ENCODE data around the gene PRG3.
"Not testable (repeated sequence)": the region's sequence is repeated elsewhere in the genome, so short reads cannot be mapped to it uniquely, and the experiment has no call there.

PRG3 gene

DNA sequence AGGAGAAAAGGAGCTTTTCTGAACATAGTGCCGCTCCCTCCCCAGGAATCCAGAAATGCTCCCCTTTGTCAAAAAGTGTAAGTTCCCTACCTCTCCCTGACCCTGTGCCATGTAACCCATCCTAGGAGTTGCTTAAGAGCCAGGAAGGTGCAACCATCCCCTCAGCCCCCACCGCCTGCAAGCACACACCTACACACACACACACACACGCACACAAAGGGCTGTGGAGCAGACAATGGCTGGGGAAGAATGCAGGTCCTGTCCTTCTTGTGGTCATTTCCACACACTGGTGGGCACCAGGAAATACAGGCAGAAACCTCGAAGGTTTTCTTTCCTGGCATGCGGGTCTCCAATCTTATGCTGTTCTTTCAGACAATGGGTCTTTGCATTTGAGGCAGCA is 41.6 kb downstream of the PRG3 start:
- DNase-seq (ENCODE audit: low spot score) = no peak
- Histone ChIP-seq H3K4me3 (no peak overlapping the region), H3K27ac (no peak overlapping the region)
- no peak for TF ChIP-seq CTCF (IDR thresholded peaks at IDR 0.05)

- TF ChIP-seq CTCF (IDR thresholded peaks at IDR 0.05) = no peak
- no peak within 1 kb of the TSS for H3K4me3 ChIP-seq
- no peak within 1 kb of the TSS for H3K27ac ChIP-seq
- no peak for DNase-seq (ENCODE audit: low spot score)
Observed at GRCh38 chr11:57338142-57338541, 42.8 kb downstream of the PRG3 start, which contains the start of gene P2RX3. Gene P2RX3 (plus strand): TSS chr11:57338352. CDS start chr11:57338551, 199 bp downstream.

DNA sequence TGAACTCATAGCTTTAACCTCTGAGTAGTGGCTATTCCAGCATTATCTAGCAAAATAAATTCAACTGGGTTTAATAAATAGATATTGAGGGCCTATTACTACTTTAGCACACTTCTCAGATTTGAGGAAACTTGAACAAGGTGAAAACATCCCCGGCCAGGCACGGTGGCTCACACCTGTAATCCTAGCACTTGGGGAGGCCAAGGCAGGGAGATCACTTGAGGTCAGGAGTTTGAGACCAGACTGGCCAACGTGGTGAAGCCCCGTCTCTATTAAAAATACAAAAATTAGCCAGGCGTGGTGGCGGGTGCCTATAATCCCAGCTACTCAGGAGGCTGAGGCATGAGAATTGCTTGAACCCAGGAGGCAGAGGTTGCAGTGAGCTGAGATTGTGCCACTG is 44.1 kb downstream of the PRG3 start:
- not testable (repeated sequence) for DNase-seq (ENCODE audit: low spot score); H3K27ac ChIP-seq; H3K4me3 ChIP-seq

DNA sequence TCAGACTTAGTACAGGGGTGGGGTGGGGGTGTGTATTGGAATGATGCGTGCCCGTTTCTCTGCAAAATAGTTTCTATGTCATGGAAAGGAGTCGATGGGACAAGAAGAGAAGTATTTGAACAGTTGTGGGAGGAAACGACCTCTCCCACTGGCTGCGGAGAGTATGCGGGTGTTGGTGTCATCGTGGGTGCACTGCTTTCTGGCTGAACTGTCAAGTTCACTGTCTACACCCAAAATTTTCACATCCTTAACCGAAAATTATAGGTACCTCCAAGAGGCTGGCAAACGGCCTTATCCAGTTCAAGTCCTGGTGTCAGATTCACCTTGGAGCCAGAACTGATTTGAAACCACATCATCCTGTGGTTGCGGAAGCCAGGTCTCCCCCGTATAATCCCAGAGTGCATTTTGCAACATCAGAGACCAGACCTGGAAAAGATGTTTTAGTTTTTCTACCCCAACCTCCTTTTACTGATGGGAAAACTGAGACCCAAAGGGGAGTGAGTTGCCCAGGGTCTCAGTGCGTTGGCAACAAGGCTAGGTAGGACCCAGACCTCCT is 44.8 kb downstream of the PRG3 start:
- Histone ChIP-seq H3K4me3 (peak overlapping the region; percentile 97), H3K27ac (peak overlapping the region; percentile 83 to 97)
- no peak for TF ChIP-seq CTCF (IDR thresholded peaks at IDR 0.05)
- no peak for DNase-seq (ENCODE audit: low spot score)

- peak; percentile 90 for DNase-seq (ENCODE audit: low spot score)
- Histone ChIP-seq H3K27ac (peak within 1 kb of the TSS; percentile 83 to 97), H3K4me3 (peak within 1 kb of the TSS; percentile 97)
- no peak for TF ChIP-seq CTCF (IDR thresholded peaks at IDR 0.05)
Observed at GRCh38 chr11:57335343-57336110, 45.4 kb downstream of the PRG3 start, which contains the start of gene SSRP1. Gene SSRP1 (minus strand): TSS chr11:57335892. CDS start chr11:57335121, 771 bp downstream.

- Histone ChIP-seq H3K4me3 (peak overlapping the region; percentile 97), H3K27ac (peak overlapping the region; percentile 83 to 97)
- no peak for TF ChIP-seq CTCF (IDR thresholded peaks at IDR 0.05)
- no peak for DNase-seq (ENCODE audit: low spot score)
Observed at GRCh38 chr11:57335023-57335342, 46.0 kb downstream of the PRG3 start.

GRCh38 chr11:57332694-57333440 is 48.1 kb downstream of the PRG3 start:
- DNase-seq (ENCODE audit: low spot score) = no peak
- Histone ChIP-seq H3K27ac (no peak overlapping the region), H3K4me3 (no peak overlapping the region)
- TF ChIP-seq CTCF (IDR thresholded peaks at IDR 0.05) = no peak
